GM12891 (cell line): Measurements from ENCODE around the gene TPCN2.
"Not testable (repeated sequence)": the region's sequence is repeated elsewhere in the genome, so short reads cannot be mapped to it uniquely, and the experiment has no call there.

Experiments used
- DNase-seq: peaks from one replicate; pipeline ENCODE4 v3.0.0; 2011; ENCODE audit warnings: low spot score; ENCODE audit not compliant: insufficient read length
- FAIRE-seq: peaks from 2 replicates; lab custom pipeline; 2011; peaks lifted over from hg19 to GRCh38; lab: Jason Lieb, UNC
- PAX5 ChIP-seq: IDR thresholded peaks from 2 replicates; pipeline ENCODE4 v1.6.1; 2011; ENCODE audit warnings: low read length, moderate library complexity, mild to moderate bottlenecking; ENCODE audit not compliant: insufficient read depth, severe bottlenecking
- POLR2A ChIP-seq: IDR thresholded peaks from 2 replicates; pipeline ENCODE4 v1.6.1; 2011; ENCODE audit warnings: low read depth, low read length, control low read depth
- POLR2AphosphoS5 ChIP-seq: IDR thresholded peaks from 2 replicates; pipeline ENCODE4 v1.6.1; 2011; ENCODE audit warnings: low read depth, low read length, control low read depth
- POU2F2 ChIP-seq: IDR thresholded peaks from 2 replicates; pipeline ENCODE4 v1.6.1; 2011; ENCODE audit warnings: low read depth, mild to moderate bottlenecking, control low read depth, low read length, moderate library complexity
- SPI1 ChIP-seq: IDR thresholded peaks from 2 replicates; pipeline ENCODE4 v1.6.1; 2011; ENCODE audit warnings: low read depth, low read length, control low read depth
- TAF1 ChIP-seq: IDR thresholded peaks from 2 replicates; pipeline ENCODE4 v1.6.1; 2011; ENCODE audit warnings: low read depth, low read length, control low read depth

Gene TPCN2

DNA sequence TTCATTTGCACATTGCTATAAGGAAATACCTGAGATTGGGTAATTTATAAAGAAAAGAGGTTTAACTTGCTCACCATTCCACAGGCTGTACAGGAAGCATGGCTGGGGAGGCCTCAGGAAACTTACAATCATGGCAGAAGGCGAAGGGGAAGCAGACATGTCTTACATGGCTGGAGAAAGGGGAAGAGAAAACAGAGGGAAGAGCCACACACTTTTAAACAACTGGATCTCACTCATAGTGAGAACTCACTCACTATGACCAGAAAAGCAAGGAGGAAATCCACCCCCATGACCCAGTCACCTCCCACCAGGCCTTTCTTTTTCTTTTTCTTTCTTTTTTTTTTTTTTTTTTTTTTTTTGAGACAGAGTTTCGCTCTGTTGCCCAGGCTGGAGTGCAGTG is 85.5 kb downstream of the TPCN2 start:
- TF ChIP-seq PAX5 = peak; percentile 77
- peak; percentile 90 for TF ChIP-seq SPI1
- DNase-seq, FAIRE-seq: not testable (repeated sequence)

DNA sequence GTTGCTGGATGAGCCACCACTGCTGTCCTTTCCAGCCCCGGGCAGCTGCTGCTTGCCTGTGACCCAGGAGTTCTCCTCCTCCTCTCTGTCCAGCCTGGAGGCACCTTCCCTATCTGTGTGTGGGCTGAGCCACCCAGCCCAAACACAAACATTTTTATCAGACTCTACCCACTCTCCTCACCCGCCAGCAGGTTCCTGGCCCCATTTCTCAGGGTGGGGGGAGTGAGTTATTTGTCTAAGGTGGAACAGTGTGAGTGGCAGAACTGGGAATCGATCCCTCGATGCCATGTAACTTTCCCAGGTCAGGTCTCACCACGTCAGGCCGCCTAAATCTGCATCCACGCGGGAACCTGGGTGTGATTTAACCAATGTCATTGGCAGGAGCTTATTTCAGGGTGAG is 86.2 kb downstream of the TPCN2 start:
- FAIRE-seq (no peak), DNase-seq (no peak)
- no peak for TF ChIP-seq POLR2A
- no peak for TF ChIP-seq TAF1
- no peak for TF ChIP-seq POU2F2
- no peak for TF ChIP-seq POLR2AphosphoS5
- TF ChIP-seq SPI1 = no peak
- TF ChIP-seq PAX5 = no peak

DNA sequence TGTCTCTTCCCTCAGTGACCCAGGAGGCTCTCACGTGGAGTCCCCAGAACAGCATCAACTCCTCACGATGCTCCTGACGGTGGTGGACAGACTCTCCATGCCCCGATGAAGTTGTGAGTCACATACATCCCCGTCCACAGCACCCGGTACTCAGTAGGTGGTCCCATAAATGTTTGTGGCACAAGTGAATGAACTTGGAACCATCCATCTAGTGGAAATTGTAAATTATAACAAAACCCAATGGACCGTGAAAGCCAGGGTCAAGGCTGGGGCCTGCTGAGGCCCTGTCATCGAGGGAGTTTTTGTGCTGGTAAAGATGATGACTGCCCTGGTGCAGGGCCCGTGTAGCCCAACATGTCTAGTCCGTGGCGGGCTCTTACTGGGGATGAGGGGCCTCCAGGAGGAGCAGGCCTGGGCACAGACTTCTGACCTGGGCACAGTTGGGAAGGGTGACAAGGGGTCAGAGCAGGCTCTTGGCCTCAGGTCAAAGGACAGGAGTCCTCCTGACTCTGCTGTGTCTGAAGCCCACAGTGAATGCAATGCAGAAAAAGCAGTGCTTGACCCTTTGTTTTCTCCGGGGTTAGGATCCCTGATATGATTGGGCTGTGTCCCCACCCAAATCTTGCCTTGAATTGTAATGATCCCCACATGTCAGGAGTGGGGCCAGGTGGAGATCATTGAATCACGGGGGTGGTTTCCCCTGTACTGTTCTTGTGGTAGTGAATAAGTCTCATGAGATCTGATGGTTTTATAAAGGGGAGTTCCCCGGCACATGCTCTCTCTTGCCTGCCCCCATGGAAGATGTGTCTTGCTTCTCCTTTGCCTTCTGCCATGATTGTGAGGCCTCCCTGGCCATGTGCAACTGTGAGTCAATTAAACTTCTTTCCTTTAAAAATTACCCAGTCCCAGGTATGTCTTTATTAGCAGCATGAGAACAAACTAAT is 87.0 kb downstream of the TPCN2 start:
- TF ChIP-seq POLR2AphosphoS5 (no peak), POLR2A (no peak), POU2F2 (no peak), PAX5 (no peak), SPI1 (no peak), TAF1 (no peak)
- FAIRE-seq (no peak), DNase-seq (no peak)

DNA sequence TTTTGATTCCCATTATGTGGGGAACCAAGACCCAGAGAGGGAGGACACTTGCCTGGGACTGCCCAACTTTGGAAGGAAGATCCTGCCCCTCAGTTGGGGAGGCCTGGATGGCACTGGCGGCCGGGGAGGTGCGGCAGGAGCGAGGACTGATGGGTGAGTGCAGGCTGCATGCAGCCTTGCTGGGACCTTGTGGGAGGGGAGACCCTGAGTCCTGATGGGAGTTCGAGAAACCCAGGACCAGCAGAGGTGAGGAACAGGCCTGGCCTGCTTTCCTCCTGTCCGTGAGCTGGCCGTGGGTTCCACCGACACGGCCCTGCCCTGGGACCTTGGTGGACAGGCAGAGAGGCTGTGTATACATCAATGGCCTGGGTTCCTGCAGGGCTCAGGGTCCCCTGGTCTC is 87.7 kb downstream of the TPCN2 start:
- DNase-seq (no peak), FAIRE-seq (no peak)
- TF ChIP-seq POLR2A (no peak), POLR2AphosphoS5 (no peak), PAX5 (no peak), TAF1 (no peak), SPI1 (no peak), POU2F2 (no peak)

GRCh38 chr11:69137151-69137844 is 88.6 kb downstream of the TPCN2 start:
- FAIRE-seq (no peak), DNase-seq (no peak)
- no peak for TF ChIP-seq TAF1
- TF ChIP-seq POLR2AphosphoS5 = no peak
- TF ChIP-seq POU2F2 = no peak
- TF ChIP-seq SPI1 = no peak
- no peak for TF ChIP-seq PAX5
- no peak for TF ChIP-seq POLR2A

- DNase-seq (no peak), FAIRE-seq (no peak)
- TF ChIP-seq TAF1 (no peak), POLR2A (no peak), PAX5 (no peak), POU2F2 (no peak), POLR2AphosphoS5 (no peak), SPI1 (no peak)
These were observed 89.5 kb downstream of the TPCN2 start for GRCh38 chr11:69138265-69138664.

GRCh38 chr11:69140161-69140560 is 91.4 kb downstream of the TPCN2 start:
- not testable (repeated sequence) for DNase-seq, FAIRE-seq

DNA sequence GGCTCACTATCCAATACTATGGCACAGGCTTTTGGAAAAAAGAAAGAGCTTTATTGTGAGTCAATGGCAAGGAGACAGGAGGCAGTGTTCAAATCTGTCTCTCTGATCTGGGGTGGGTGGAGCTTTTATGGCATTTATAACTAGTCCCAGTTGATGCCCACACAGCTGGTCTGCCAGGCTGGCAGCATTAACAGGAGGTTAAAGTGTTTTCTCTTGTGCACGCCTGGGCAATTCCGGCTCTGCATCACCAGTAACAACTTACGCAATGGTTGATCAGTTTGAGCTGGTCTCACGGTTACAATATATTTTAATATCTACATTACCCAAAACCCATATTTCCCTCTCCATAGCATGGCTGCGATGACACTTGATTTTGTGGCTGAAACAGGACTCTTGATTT is 91.9 kb downstream of the TPCN2 start:
- TF ChIP-seq TAF1 = no peak
- no peak for TF ChIP-seq PAX5
- no peak for TF ChIP-seq POLR2A
- TF ChIP-seq POU2F2 = no peak
- no peak for FAIRE-seq

GRCh38 chr11:69141742-69142141 is 93.0 kb downstream of the TPCN2 start:
- TF ChIP-seq POLR2A = no peak
- TF ChIP-seq POU2F2 = no peak
- no peak for FAIRE-seq
- no peak for DNase-seq

More for the DNA sequence above, 91.9 kb downstream of the TPCN2 start:
- DNase-seq = no peak

DNA sequence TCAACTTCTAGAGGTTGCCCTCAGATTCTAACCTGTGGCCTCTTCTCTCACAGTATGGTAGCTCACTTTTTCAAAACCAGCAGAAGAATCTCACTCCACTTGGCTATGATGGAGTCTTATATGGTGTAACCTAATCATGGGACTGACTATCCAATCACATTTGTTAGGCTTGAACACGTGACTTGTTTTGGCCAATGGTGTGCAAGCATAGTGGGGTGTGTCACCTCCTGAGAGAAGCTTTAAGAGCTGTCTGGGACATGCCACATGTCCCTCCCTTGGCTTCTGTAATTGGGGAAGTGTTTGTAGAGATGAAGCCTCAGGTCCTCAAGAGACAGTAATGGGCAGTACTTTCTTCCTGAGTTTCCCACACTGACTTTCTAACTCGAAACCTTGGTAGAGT is 94.2 kb downstream of the TPCN2 start:
- DNase-seq (no peak), FAIRE-seq (no peak)
- TF ChIP-seq PAX5 = no peak
- no peak for TF ChIP-seq TAF1
- no peak for TF ChIP-seq POLR2AphosphoS5
- TF ChIP-seq POU2F2 = no peak
- TF ChIP-seq POLR2A = no peak
- TF ChIP-seq SPI1 = no peak
